Measurements from ENCODE around the gene ARHGEF16.
A peak's percentile ranks its signal among the peaks of the same experiment; 100 is the strongest.

ARHGEF16 gene

DNA sequence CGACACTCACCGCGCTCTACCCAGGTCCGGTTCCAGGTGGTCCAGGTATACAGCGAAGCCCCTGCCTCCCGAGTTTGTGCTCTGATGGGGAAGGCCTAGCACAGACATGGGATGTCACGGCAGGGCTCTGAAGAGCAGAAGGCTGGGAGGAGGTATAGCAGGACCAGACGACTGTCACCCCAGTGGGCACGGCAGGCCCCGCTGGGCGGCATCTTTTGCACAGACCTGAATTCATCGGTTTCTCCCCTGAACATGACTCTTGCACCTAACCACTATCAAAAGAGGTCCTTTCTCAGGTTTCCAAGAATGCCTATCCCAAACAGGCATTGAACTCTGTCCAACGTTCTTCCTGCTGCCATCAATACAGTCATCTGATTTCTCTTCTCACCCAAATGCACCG, 30.6 kb downstream of the ARHGEF16 start:
- no peak for DNase-seq

- DNase-seq = no peak
Measured at GRCh38 chr1:3488432-3488831, 34.0 kb downstream of the ARHGEF16 start.

DNA sequence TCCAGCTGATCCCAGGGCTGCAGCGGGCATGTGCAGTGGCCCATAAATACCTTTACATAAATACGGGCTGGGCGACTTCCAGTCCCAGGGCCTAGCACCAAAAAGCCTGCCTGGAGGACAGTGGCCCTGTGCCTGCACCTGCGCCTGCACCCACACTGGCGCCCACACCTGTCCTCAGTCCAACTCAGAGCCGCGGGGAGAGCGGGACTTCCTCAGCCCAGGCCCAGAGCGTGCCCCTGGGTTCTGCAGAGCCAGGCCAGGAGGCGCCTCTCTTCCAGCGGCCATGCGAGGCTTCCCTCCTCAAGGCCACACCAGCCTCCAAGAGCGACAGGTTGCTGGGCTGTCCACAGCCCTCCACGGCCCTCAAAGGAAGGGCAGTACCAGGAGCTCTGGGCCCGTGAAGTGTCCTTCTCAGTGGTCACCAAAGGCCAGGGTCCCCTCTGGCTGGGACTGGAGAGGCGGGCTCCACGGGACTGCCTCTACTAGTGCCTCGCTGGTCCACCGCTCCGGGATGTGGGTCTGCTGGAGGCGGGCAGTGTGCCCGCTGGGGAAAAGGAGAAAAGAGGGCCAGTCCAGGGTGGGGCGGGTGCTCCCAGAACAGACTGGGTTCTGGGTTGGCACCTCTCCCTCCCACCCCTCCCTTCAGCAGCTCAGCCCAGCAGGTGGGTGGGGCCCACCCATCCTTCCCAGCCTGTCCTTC, 35.7 kb downstream of the ARHGEF16 start:
- DNase-seq = no peak

GRCh38 chr1:3491291-3492246, 37.1 kb downstream of the ARHGEF16 start:
- peak; percentile 2 for DNase-seq

- no peak for DNase-seq
Measured at GRCh38 chr1:3492545-3493246, 38.2 kb downstream of the ARHGEF16 start.

DNA sequence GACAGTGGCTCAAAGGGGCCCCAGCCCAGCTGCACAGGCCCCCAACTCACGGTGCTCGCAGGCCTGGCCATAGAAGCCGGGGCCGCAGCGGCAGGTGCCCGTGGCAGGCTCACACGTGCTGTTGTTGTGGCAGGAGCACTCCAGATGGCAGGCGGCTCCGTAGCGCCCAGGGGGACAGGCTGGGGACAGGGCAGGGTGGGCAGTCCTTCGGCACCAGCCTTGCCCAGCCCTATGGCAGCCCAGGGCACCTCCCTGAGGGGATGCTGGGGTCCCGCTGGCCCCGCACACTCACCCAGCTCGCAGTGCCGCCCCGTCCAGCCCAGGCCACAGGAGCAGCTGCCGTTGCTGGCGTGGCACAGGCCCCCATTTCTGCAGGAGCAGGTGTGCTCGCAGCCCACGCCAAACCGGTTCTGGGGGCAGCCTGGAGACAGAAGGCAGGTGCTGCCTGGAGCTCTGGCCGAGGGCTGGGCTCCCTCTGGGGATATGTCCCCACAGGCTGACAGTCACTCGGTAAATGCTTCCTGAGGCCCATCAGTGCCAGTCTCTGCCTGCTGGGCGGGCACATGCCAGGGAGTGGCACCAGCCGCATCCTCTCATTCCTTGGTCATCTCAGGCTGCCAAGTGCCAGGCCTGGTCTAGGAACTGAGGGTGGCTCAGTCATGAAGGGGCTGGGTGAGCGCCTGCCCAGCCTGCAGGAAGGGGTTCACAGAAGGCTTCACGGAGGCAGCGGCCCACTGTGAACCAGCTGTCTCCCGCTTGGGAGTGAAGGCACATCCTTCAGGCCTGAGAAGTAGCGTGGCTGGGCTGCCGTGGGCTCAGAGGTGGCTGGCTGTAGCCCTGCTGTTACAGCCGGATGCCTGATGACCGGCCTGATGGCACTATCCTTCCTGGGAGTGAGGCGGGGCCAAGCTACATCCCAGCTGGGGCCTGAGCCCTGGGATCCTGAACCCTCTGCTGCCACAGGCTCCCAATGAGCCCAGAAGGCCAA, 40.1 kb downstream of the ARHGEF16 start:
- no peak for DNase-seq

- DNase-seq = no peak
Measured at GRCh38 chr1:3495776-3496745, 41.6 kb downstream of the ARHGEF16 start.

- no peak for DNase-seq
Measured at GRCh38 chr1:3496916-3497315, 42.5 kb downstream of the ARHGEF16 start.

- DNase-seq = no peak
Measured at GRCh38 chr1:3497521-3497920, 43.1 kb downstream of the ARHGEF16 start.

DNA sequence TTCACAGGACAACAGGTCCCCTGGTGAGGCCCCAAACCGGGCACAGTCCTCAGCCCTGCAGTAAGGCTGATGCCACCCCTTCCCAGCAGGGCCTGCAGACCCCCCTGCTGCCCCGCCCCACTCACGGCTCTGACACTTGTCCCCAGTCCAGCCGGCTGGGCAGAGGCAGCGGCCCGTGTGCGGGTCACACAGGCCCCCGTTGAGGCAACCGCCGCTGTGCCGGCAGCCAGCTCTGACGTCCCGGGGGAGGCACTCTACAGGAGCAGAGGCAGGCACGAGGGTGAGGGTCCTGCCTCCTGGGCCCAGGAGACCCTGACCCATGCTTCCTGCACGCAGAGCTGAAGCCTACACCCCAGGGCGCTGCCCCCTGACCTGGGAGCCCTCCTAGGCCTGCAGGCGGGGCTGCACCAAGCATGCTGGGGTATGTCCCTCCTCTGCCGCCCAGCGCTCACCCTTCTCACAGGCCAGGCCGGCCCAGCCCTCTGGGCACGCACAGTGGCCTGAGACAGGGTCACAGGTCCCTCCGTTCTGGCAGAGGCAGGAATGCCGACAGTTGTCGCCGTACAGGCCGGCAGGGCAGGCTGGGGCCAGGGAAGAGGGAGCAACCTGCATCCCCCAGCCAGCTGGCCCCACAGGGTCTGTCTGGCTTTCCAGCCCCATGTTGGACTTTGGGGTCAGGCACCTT, 43.9 kb downstream of the ARHGEF16 start:
- DNase-seq = no peak

DNA sequence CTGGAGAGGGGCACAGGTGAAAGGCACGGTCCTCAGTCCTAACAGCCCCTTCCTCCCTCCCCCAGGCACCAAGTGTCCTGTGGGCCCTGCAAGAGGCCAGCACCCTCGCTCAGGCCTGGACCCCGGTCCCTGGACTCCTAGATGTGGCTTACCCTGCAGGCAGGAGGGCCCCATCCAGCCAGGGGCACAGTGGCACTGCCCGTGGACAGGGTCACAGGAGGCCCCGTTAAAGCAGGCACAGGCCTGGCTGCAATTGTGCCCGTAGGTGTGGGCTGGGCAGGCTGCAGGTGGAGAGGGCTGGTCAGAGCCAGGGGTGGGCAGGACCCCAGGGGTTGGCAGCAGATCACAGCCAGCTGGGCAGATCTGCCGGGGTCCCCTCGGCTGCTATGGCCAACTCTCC, 44.5 kb downstream of the ARHGEF16 start:
- no peak for DNase-seq

DNA sequence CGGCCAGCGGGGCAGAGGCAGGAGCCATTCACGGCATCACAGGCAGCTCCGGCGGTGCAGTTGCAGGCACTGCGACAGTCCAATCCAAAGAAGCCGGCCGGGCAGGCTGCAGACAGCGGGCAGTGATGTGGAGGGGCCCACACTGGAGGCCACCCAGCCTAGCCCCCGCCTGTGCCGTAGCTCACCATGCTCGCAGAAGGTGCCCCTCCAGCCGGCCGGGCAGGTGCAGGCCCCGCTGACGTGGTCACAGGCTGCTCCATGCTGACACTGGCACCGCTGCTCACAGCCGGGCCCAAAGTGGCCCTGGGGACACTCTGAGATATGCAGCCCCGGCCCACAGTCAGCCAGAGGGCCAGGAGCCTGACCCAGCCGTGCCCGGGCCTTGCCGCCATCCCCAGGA, 45.1 kb downstream of the ARHGEF16 start:
- no peak for DNase-seq

DNA sequence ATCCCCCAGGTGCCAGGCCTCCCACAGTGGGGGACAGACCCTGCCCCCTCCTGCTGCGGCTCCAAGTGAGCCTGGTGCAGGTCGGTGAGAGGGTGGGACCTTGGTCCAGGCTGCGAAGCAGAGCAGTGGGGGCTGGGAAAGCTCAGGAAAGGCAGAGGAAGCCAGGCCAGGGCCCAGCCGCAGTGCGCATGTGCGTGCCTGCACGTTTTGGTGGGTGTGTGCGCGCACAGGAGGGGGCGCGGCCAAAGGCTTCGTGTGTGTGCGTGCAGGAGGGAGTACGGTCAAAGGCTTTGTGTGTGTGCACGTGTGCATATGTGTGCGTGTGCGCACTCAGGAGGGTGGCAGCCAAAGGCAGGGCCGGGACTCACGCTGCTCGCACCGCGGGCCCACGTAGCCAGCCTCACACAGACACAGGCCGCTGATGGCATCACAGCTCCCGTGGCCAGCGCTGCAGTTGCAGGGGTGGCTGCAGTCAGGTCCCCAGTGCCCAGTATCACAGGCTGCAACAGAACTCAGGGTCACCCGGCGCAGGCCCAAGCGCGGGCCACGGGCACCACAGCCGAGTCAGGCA, 45.9 kb downstream of the ARHGEF16 start:
- DNase-seq = no peak

DNA sequence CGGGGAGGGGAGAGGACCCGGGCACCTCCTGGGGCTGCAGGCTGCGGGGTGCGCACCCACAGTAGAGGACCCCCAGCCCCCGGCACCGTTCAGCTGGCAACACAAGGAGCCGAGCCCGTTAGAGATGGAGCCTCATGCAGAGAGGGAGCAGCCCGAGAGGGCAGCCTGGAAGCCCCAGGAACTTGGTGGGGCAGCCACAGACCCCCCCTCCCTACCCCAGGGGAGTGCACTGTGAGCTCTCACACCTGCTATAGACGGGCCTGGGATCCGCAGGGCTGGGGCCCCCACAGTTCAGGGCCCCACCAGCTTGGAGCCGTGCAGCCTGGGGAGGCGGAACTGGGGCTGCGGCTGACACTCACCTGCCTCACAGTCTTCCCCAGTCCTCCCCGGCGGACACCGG, 47.0 kb downstream of the ARHGEF16 start:
- DNase-seq = no peak

DNA sequence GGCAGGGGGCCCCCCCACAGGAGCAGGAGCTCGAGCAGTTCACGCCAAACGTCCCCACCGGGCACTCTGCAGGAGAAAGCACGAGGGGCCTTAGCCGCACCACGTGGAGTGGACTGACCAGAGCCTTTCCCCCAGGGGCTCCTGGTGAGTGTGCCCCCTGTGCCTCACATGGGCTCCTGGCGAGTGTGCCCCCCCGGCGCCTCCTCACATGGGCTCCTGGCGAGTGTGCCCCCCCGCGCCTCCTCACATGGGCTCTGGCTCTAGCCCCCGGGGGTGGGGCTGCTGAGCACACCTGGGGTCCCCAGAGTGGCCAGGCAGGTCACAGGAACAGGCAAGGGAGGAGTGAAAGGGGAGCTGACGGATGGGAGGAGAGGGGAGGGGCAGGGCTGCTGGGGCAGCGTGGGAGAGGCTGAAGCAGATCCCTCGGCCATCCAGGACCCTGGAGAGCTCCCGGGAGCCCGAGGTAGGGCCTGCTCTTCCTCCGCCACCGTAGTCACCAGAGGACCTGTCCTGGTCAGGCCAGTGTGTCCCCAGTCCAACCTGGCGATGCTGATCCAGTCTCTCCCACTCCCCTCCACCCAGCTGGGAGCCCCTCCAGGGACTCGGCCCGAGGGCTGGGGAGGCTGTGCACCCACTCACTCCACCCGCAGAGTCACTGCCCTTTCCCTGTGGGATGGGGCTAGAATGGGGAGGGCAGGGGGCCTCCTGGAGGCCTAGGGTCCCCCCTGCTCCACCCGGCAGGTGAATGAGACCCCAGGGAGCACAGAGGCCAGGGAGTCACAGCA, 47.6 kb downstream of the ARHGEF16 start:
- DNase-seq = no peak

DNA sequence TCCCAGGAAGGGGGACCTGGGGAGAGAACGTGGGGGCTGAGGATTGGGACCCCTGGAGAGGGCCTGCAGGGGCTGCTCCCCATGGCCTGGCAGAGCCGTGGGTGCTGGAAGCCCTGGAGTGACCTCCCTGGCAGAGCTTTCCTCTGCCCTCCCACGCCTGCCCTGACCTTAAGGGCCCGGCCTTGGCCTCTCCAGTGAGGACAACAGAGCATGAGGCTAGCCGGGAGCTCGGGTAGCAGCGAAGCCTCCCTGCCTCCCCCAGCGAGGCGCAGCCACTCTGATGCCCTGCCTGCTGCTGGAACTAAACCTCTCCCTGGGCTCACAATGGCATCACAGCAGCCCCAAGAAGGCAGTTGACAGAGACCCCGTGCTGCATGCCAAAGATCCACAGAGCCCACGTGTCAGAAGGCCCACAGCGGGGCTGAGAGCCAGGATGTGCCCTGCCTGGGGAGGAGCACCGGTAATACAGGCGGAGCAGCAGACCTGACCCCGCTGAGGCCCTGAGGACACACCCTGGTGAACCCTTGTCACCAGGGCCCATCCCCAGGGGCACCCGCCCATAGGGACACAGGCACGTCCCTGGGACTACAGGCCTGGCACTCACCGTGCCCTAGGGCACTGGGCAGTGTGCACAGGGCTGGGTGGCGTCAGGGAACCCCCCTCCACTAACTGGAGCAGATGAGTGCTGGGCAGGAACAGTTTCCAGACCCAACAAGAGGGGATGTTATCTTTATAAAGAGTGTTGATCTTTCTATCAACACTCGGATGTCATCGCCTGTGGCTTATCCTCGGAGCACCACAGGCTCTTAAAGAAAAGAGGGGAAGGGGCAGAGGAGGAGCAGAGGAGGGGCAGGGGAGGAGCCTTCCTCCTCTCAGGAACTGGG, 48.4 kb downstream of the ARHGEF16 start:
- DNase-seq = no peak

DNA sequence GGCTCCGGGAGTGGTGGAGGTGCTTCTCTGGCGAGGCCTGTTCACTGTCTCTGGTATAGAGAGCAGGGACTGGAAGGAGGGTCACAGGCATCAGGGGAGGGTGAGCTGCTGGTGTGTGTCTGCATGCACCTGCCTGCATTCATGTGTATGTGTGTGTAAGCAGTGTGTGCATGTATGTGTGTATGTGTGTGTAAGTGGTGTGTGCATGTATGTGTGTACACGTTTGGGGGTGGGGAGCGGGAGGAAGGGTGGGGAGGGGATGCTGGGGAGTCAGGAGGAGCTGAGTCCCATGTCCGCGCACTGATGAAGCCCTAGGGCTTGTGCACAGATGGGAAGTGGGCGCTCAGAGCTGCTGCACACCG, 49.0 kb downstream of the ARHGEF16 start:
- DNase-seq = no peak

GRCh38 chr1:3504151-3504821, 49.8 kb downstream of the ARHGEF16 start:
- no peak for DNase-seq

Data from NCI-H446 treated with DMSO at 0.1 percent for 48 hours (cell line).